ENCODE data around the gene HOXA9.

Gene HOXA9

GRCh38 chr7:27129729-27130539 lies 35.4 kb downstream of the HOXA9 start (continued):
- TF ChIP-seq ZNF280D (tag by site-specific recombination; IDR thresholded peaks at IDR 0.05) (no peak), ZNF621 (tag by site-specific recombination; IDR thresholded peaks at IDR 0.05) (no peak), ZNF394 (tag by site-specific recombination; IDR thresholded peaks at IDR 0.05; ENCODE audit: borderline replicate concordance) (no peak), ZBTB8A (tag by site-specific recombination; IDR thresholded peaks at IDR 0.05) (peak; percentile 94), PATZ1 (tag by site-specific recombination; IDR thresholded peaks at IDR 0.05) (peak; percentile 38), ZNF174 (tag by site-specific recombination; IDR thresholded peaks at IDR 0.05) (no peak), EGR2 (tag by site-specific recombination; IDR thresholded peaks at IDR 0.05; ENCODE audit: low read depth) (no peak), ZSCAN18 (tag by site-specific recombination; IDR thresholded peaks at IDR 0.05) (no peak), INSM2 (tag by site-specific recombination; IDR thresholded peaks at IDR 0.05) (no peak), ZNF580 (tag by site-specific recombination; IDR thresholded peaks at IDR 0.05) (peak; percentile 88), ZNF391 (tag by site-specific recombination; IDR thresholded peaks at IDR 0.05; ENCODE audit: borderline replicate concordance, low read depth) (no peak), ZNF302 (tag by site-specific recombination; IDR thresholded peaks at IDR 0.05; ENCODE audit: low read depth) (no peak), ZNF121 (tag by site-specific recombination; IDR thresholded peaks at IDR 0.05) (no peak), ZNF560 (tag by site-specific recombination; IDR thresholded peaks at IDR 0.05; ENCODE audit: borderline replicate concordance) (no peak)
